Measurements from ENCODE around the gene SCAPER. TPM values are rescaled to one million over a fixed set of nuclear protein-coding genes. Genes with fewer than 3 reads are reported as not detected.

Gene SCAPER
- total and polyA plus RNA-seq, 10 of the 15 experiments (the other 5 are each of a cell fraction or from before 2014, with no cell fraction given), result 1.0 to 7.7 (median 3.9) TPM

GRCh38 chr15:76684002-76684401, 221.1 kb downstream of the SCAPER start (continued):
- TF ChIP-seq RFX5 (IDR thresholded peaks at IDR 0.05; ENCODE audit: low read depth, low read length) (no peak), RAD51 (IDR thresholded peaks at IDR 0.05) (no peak), RELA (IDR thresholded peaks at IDR 0.05; ENCODE audit: borderline replicate concordance, partially characterized antibody) (no peak), TBL1XR1 (IDR thresholded peaks at IDR 0.05; ENCODE audit: low read depth, low read length) (no peak)
- TF ChIP-seq, protein P1, sequence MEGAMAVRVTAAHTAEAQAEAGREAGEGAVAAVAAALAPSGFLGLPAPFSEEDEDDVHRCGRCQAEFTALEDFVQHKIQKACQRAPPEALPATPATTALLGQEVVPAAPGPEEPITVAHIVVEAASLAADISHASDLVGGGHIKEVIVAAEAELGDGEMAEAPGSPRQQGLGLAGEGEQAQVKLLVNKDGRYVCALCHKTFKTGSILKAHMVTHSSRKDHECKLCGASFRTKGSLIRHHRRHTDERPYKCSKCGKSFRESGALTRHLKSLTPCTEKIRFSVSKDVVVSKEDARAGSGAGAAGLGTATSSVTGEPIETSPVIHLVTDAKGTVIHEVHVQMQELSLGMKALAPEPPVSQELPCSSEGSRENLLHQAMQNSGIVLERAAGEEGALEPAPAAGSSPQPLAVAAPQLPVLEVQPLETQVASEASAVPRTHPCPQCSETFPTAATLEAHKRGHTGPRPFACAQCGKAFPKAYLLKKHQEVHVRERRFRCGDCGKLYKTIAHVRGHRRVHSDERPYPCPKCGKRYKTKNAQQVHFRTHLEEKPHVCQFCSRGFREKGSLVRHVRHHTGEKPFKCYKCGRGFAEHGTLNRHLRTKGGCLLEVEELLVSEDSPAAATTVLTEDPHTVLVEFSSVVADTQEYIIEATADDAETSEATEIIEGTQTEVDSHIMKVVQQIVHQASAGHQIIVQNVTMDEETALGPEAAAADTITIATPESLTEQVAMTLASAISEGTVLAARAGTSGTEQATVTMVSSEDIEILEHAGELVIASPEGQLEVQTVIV (IDR thresholded peaks at IDR 0.05; ENCODE audit: borderline replicate concordance, partially characterized antibody), result no peak

DNA sequence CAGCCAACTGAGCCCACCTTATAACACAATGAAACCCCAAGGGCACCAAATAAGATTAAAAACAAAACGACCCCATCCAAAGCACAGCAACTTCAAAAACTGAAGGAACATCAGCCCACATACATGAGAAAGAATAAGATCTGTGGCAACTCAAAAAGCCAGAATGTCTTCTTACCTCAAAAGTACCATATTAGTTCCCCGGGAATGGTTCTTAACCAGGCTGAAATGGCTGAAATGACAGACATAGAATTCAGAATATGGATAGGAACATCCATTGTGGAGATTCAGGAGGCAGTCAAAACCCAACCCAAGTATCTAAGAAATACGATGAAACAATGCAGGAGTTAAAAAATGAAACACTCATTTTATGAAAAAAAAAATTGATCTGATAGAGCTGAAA, 222.3 kb downstream of the SCAPER start:
- Histone ChIP-seq H3K36me3 (ENCODE audit: control insufficient read depth in 2 of 2, insufficient read depth in 2 of 2, low read length in 1 of 2) (no peaks in the 10 kb centered on the region), H3K4me3 (no peak overlapping the region), H4K20me1 (ENCODE audit: control insufficient read depth, insufficient read depth) (no peaks in the 10 kb centered on the region), H3K4me2 (ENCODE audit: control insufficient read depth, insufficient read depth) (no peak overlapping the region), H3K4me1 (ENCODE audit: control insufficient read depth, insufficient read depth, low read length) (no peaks in the 10 kb centered on the region), H3K9me3 (replicated peaks; ENCODE audit: control insufficient read depth, insufficient read depth, low read length) (no peaks in the 10 kb centered on the region; the same call in 2 of the 3 replicates), H3K79me2 (ENCODE audit: control insufficient read depth, insufficient read depth, low read length) (no peaks in the 10 kb centered on the region), H3K27me3 (replicated peaks in 1 of 2; ENCODE audit: control insufficient read depth in 2 of 2, insufficient read depth in 2 of 2, low read length in 1 of 2) (no peaks in the 10 kb centered on the region; a peak in 1 of 4 replicates), H2AFZ (ENCODE audit: control insufficient read depth, low read depth, low read length) (no peak overlapping the region), H3K9ac (ENCODE audit: control insufficient read depth, insufficient read depth, low read length) (no peak overlapping the region), H3K27ac (ENCODE audit: control insufficient read depth, insufficient read depth) (no peak overlapping the region)
- FAIRE-seq (no peak), DNase-seq (ENCODE audit: low read depth, low spot score) (no peak), ATAC-seq (no peak)
- CTCF ChIA-PET, result no interaction called here
- in situ Hi-C loops (cut with MboI) (no loop called here), intact Hi-C loops (cut with micrococcal nuclease; ENCODE audit: unreplicated experiment) (no loop called here)
- SMC1A ChIA-PET (ENCODE audit: uncharacterized antibody, unreplicated experiment), result no interaction called here
- RAD21 ChIA-PET (ENCODE audit: unreplicated experiment), result no interaction called here
- WGBS (ENCODE audit: insufficient coverage, insufficient replicate concordance, low lambda C conversion rate, missing lambda C conversion rate), result 68% methylated on average over 3 of the region's 3 CpGs
- no TSS peak for BruUV-seq (replicated peaks)
- TF ChIP-seq SUZ12 (IDR thresholded peaks at IDR 0.05; ENCODE audit: unreplicated experiment), result no peak
- TF ChIP-seq YY1 (IDR thresholded peaks at IDR 0.05; ENCODE audit: low read depth, low read length), result no peak
- TF ChIP-seq PAX8 (IDR thresholded peaks at IDR 0.05), result no peak
- TF ChIP-seq ZSCAN29 (IDR thresholded peaks at IDR 0.05), result no peak
- no peak for TF ChIP-seq SP1 (IDR thresholded peaks at IDR 0.05; ENCODE audit: low read depth, low read length)
- TF ChIP-seq, protein P2, sequence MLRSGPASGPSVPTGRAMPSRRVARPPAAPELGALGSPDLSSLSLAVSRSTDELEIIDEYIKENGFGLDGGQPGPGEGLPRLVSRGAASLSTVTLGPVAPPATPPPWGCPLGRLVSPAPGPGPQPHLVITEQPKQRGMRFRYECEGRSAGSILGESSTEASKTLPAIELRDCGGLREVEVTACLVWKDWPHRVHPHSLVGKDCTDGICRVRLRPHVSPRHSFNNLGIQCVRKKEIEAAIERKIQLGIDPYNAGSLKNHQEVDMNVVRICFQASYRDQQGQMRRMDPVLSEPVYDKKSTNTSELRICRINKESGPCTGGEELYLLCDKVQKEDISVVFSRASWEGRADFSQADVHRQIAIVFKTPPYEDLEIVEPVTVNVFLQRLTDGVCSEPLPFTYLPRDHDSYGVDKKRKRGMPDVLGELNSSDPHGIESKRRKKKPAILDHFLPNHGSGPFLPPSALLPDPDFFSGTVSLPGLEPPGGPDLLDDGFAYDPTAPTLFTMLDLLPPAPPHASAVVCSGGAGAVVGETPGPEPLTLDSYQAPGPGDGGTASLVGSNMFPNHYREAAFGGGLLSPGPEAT (IDR thresholded peaks at IDR 0.05; ENCODE audit: low read depth), result no peak
- POLR2A ChIA-PET, result no interaction called here

Data from GM12878 (cell line).